Lower leg skin (tissue), 3 donors: ENCODE measurements around the gene SERPINA9.

Source experiments
- POLR2A ChIP-seq, 2 donors: fragments of 450-650 bp; IDR thresholded peaks; one replicate each; pipeline ENCODE4 v1.6.1; 2016 to 2017; ENCODE audit warnings: antibody characterized with exemption in 2 of 2, mild to moderate bottlenecking in 1 of 2, moderate library complexity in 1 of 2
- TF ChIP-seq, protein P1 (sequence below), 3 donors: fragments of 450-650 bp; IDR thresholded peaks; one replicate each; pipeline ENCODE4 v1.5.1; 2016; ENCODE audit warnings: antibody characterized with exemption in 3 of 3, mild to moderate bottlenecking in 3 of 3, moderate library complexity in 2 of 3

DNA sequence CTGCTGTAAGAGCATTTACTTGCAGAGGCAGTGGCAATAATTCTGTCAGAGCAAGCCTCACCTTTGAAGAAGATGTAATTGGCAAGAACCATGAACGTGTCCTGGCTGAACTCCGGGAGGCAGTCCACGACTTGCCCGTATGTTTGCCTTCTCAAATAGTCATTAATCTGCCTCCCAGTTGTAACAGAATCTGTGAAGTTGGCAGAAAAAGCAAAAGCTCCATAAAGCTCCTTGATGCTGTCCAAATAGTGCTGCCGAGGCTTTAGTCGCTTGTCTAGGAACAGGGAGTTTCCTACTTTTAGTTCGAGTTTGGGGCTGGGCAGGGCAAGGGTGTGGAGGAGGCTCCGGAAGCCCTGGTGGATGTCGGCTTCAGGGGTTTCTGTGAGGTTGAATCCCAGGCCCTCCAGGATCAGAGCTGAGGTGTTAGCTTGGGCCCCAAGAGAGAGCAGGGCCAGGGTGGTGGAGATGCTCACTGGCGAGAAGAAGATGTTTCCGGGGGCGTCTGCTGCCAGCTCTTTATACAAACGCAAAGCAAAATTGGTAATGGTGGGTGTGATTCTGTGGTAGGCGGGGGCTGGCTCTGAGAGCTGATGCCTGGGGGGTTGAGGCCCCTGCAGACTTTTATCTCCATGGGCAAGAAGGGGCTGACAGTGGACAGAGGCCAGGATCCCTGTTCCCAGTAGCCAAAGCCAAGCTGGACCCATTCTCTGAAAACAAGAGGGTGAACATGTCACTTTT is 27.8 kb downstream of the SERPINA9 start:
- no peak for TF ChIP-seq POLR2A (IDR thresholded peaks at IDR 0.05)
- TF ChIP-seq, protein P1, sequence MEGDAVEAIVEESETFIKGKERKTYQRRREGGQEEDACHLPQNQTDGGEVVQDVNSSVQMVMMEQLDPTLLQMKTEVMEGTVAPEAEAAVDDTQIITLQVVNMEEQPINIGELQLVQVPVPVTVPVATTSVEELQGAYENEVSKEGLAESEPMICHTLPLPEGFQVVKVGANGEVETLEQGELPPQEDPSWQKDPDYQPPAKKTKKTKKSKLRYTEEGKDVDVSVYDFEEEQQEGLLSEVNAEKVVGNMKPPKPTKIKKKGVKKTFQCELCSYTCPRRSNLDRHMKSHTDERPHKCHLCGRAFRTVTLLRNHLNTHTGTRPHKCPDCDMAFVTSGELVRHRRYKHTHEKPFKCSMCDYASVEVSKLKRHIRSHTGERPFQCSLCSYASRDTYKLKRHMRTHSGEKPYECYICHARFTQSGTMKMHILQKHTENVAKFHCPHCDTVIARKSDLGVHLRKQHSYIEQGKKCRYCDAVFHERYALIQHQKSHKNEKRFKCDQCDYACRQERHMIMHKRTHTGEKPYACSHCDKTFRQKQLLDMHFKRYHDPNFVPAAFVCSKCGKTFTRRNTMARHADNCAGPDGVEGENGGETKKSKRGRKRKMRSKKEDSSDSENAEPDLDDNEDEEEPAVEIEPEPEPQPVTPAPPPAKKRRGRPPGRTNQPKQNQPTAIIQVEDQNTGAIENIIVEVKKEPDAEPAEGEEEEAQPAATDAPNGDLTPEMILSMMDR (IDR thresholded peaks at IDR 0.05): no peak
